HG03159 (cell line): ENCODE measurements around the gene MEGF11.
"Not testable (repeated sequence)": the region's sequence is repeated elsewhere in the genome, so short reads cannot be mapped to it uniquely, and the experiment has no call there.

ENCODE experiments used
- ATAC-seq: cut with Tn5 transposase; IDR thresholded peaks from one replicate; pipeline ENCODE4 v1.9.1; 2021; ENCODE audit warnings: mild to moderate bottlenecking, moderate library complexity; ENCODE audit not compliant: unreplicated experiment

MEGF11 gene

DNA sequence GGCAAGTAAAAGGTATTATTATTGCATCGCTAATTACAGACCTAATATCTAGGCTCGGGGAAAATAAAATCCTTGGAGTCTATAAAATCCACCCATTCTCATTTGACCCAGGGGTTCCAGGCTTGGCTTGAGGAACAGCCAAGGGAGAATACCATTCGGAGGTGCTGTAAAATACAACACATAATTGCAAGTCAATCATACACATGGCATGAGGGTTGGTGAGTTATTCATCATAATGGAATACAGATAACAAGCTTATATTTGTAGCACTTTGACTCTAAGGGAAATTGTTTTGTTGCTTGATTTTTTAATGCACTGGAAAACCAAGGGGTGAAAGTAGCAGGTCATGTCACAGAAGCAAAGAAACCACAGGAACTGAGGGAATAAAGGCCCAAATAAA, 23.0 kb upstream of the MEGF11 start:
- ATAC-seq, result no peak

DNA sequence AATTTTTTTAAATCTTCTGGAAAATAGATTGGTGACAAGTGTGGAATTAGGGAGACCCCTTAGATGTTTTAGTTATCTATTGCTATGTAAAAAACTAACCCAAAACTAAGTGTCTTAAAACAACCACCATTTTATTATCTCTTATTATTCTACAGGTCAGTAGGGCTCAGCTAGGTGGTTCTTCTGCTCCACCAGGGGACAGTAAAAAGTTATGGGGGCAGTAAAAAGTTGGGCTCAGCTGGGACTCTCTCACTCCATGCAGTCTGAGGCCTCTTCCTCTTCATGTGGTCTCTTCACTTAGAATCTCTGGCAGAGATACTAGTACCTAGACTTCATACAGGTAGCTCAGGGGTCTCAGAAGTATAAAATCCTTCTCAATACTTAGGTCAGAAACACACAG, 21.8 kb upstream of the MEGF11 start:
- no peak for ATAC-seq

DNA sequence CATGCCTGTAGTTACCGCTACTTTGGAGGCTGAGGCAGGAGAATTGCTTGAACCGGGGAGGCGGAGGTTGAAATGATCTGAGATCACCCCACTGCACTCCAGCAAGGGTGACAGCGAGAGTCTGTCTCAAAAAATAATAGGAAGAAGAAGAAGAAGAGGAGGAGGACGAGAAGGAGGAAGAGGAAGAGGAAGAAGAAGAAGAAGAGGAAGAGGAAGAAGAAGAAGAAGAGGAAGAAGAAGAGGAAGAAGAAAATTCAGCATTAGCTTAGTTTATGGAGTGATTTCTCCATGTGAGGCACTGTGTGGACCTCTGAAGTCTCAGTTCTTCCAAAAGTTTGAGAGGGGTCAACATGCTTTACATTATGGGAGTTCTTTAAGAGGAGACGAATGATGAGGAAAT, 17.4 kb upstream of the MEGF11 start:
- no peak for ATAC-seq

DNA sequence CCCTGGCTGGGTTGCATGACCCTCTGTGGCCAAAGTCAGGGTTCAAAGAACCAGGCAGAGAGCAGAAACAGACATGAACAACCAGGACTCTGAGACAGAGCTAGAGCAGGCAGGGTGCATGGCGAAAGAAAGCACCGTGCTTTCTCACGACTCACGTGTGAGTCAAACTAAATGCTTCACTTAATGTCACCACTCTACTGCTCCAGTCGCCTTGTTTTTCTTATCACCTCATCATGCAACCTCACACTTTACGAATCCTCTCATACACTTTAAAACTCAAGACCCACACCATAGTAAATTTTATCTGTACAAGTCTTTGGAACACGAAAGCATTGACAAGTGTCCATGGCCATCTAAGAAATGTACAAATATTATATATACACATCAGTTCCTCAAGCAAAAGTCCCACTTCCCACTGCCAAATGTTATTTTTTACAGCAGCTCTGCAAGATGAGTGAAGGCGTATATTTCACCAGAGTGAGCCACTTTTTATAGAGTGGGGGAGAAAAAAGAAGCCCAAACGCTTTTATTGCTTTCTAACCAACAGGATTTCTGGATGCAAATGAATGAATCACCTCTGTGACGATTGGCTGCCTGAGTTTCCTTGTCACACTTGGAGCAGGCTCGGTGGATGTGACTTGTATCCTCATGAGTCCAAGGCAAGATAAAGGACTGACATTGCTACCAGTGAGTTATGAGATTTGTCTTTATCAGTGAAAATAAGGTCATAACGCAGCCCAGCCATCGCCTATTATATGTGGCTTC, 16.0 kb upstream of the MEGF11 start:
- no peak for ATAC-seq

DNA sequence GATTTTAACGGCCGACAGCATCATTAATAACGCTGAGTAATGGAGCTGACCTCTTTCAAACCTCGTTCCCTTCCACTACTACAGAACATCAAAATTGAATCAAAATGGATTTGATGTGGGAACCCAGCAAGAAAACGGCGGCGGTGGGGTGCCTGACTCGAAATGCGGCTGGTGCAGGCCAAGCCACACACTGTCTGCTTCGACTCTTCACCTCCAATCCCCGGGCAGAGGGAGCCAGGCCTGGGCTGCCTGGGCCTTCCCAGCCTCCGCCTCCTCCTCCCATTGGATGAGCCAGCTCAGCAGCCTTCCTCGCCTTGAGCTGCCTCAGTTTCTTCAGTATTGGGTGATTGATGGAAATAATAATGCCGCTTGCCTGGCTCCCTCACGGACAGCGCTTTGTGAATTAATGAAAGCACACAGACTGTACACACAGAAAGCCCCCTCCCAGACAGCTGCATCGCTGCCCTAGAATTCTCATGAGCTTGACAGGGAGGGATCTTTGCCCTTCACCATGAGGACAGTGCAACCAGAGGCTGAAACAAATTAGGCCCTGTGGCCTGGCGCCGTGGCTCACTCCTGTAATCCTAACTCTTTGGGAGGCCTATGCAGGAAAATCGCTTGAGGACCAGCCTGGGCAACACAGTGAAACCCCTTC, 11.4 kb upstream of the MEGF11 start:
- no peak for ATAC-seq

DNA sequence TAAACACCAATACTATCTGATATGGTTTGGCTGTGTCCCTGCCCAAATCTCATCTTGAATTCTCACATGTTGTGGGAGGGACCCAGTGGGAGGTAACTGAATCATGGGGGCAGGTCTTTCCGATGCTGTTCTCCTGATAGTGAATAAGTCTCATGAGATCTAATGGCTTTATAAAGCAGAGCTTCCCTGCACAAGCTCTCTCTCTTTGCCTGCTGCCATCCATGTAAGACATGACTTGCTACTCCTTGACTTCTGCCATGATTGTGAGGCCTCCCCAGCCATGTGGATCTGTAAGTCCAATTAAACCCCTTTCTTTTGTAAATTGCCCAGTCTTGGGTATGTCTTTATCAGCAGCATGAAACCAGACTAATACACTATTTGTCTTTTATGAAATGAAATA, 9.3 kb upstream of the MEGF11 start:
- not testable (repeated sequence) for ATAC-seq

DNA sequence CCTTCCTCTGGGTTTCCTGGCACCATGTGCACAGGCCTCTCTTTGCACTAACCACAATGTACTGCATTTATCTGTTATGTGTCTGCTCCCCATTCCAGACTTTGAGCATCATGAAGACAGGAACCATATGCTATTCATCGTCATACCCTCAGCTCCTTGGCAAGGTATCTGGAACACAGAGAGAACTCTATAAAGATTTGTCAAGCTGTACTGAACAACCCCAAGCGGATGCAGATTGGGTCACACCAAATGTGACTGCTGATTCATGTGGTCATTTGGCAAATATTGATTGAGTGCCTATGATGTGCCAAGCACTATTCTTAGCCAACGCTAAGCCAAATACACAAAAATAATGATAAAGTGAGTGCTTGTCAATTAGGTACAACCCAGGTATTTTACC, 7.5 kb upstream of the MEGF11 start:
- no peak for ATAC-seq

DNA sequence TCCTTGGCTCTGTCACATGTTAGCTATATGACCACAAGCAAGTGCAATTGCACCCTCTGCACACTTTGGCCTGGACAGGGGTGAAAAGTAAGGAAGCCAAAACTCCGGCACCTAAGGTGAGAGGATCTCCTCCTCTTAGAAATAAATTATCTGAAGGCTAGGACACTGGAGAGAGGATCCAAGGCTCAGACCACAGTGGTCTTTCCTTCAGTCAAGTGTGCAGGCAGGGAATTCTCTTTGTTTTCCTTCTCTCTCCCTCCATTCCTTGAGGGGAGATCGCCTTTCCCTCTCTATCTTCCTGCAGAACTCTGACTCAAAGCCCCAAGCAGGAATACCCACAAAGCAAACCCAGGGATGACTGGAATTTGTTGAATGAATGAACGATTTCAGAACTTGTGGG, 3.1 kb upstream of the MEGF11 start:
- no peak for ATAC-seq

DNA sequence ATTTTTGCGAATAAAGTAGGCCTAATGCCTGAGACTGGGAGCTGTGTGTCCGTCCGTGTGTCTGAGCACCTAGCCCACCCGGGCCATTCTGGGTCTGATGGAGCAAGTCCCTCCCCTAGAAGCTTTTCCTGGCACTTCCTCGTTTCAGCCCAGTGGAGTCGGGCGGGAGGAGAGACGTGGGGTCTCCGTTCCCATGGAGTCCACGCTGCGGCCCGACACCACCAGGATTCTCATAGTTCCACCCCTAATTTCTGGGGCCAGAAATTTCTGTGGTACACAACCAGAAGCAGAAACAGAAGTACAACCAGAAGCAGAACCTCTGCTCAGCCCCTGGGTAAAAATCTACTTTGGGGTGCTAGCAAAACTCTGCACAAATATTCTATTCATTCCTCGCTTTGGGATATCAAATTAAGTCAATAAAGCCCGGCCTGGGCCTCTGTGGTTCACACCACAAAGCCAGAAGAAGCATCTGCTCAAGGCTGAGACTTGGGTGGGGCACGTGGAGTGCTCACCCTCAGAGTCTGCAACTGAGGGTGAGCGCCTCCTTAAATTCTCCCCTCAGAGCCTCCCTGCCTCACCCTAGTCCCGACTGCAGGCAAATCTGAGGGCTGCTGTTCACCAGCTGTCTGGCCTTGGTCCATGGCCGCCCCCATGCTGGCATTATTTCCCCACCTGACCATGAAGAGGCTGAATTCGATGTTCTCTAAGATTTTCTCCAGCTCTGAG, 1.6 kb upstream of the MEGF11 start:
- no peak for ATAC-seq

DNA sequence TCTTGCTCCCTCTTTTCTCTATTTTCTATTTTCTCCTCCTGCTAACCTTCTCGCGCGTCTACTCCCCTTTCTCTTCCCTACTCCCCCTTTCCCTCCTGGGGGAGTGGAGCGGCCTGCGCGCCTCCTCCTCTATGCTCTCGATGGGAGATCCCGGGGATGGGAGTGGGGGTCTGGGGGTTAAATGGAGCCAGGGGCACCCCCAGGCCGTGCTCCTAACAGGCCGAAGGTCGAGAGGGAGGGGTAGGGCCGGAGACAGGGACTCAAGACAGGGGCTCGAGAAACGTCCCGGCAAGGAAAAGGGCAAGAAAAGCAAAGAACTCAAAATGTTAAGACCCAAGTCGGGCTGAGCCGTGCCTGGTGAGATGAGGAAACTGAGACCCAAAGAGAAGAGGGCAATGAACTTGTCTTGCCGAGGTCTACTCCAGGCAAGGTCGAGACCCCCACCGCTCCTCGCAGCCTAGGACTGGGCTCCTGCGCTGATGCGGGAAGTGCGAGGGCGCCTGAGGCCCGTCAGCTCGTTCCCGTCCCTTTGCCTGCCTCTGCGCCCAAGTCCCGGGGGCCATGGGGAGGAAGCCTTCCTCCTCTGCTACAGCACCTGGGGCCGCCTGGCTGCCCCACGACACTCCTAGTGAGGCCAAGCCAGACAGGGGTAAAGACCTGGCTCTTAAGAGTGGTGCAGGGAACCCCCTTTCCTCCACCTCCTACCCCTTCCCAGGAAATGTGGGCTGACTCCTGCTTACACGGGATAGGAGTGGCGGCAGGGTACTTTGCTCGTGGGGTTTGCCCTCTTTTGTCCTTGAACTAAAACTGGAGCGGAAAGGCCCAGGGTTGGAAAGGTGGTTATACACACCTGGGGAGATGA, 770 bp upstream of the MEGF11 start:
- ATAC-seq, result no peak

DNA sequence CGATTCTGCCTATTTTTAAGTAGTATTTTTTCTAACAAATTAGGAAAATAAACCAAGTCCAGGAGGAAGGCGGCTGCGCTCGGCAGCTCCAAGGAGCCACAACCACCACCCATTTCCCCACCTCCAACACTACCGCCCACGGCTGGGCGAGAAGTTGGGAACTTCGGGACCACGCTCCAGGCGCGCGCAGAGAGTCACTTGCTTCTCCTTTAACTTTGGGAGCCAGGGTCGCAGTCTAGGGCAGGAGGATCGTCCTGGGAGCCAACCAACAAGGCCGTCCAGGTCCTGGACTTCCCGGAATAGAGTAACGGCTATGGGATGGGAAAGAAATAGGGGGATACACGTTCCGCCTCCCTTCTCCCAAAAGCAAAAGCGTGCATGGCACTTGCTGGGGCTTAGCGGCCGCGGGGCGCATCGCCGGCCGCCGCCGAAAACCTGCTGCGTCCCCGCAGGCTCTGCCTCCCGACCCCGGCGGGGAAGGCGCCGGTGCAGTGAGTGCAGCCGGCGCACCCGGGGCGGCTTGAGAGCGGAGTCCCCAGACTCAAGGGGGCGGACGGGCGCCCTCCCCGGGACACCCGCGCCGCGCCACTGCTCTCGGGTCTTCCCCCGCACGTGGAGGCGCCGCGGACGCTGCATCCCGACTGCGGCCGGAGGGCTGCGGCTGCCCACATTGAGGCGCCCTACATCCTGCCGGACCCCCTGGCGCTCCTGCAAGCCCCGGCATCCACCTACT, 699 bp downstream of the MEGF11 start:
- no peak for ATAC-seq

DNA sequence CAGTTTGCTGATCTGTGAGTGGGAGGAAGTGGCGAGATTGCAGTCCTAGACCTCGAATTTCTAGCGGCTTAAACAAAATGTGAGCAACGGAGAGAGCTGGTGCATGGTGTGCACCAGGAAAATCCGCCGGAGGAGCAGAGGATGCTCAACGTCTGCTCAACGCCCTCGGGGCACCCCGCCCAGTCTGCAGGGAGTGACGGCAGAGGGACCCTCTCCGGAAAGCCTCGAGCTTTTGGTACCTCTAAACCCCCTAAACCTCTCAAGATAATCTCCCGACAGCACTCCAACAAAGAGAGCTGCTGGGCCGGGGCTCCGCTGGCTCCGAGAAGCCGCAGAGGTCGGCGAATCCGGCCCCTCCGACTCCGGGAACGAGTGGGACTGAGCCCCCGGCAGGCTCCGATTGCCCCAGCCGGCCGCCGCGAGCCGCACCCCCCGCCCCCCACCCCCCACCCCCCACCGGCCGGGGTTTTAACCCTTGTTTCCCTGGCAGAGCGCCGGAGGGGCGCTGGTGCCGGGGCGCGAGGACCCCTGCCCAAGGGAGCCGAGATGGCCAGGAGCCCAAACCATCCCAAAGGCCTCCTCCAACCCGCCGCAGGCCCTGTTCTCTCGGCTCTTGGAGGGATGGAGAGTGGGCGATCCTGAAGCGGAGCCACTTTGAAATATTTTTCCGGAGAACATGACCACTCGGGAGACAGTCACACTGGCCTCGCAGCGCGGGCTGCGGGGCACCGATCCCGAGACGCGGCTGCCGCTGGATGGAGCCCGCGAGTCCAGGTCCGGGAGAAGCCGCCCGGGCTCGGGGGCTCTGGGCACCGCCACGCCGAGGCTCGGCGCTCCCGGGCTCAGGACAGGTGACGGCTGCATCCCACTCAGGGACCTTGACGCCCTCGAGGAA, 1.5 kb downstream of the MEGF11 start:
- ATAC-seq, result no peak

DNA sequence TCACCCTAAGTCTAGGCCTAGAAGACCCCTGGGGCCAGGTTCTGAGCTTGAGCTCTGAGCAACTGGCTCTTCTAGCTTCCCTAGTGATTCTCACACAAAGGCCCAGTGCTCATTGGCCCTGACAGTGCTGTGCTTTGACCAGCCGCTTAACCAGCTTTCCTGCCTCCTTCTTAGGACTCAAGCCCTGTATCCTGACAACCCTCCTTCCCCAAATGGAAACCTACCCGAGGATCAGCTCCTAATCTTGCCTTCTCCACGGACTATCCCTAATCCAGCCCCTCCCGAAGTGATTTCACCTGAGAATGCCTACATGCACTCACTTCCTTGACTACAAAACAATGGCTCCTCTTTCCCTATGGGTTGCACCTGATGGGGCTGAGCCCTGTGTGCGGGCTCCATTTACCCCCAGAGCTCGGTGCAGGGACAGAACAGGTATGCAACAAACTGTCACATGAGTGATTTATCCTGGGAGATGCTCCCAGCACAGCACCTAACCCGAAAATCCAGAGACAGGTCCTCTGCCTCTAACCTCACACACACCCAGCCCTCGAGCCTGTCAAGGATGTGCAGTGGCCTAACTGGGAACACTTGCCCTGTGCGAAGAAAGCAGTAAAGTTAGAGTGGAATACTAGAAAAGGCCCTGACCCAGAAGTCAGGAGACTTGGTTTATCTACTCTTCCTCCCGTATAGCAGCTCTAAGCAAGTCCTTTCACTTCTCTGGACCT, 2.3 kb downstream of the MEGF11 start:
- no peak for ATAC-seq

DNA sequence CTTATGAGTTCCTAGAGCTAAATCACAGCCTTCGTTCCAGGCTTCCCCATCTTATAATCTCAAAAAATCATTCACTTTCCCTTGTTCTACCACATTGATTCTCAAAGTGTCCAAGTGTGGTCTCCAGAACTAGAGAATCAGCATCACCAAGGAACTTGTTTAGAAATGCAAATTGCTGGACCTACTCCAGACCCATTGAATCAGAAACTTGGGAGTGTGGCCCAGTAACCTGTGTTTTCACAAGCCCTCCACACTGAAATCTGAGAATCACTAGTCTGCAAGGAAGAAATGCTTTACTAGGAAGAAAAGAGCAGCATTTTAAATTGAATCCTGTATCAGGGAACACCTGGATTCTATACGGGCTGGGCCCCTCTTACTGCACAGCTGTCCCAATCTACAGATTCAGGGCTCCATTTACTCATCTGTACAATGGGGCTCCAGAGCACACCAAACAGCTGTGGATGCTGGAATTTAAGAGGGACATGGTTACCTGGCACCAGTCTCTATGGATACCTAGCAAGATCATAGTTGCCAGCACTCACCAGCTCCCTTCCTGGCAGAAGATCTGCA, 3.9 kb downstream of the MEGF11 start:
- ATAC-seq, result no peak

DNA sequence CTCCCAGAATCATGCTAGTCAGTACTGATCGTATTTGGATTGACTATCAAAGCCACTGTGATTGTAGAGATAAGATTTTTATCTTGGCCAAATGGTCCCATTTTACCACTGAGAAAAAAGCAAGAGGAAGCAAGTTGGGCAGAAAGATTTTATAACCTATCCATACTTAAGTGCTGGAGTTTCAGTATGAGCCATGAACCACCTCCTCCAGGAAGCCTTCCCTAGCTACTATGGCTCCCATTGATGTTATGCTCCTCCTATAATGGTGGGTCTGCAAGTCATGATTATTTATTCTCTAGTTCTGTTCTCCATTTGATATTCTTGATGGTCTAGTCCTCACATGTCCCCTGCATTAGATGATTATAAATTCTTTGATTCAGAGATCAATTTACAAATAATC, 6.6 kb downstream of the MEGF11 start:
- no peak for ATAC-seq

DNA sequence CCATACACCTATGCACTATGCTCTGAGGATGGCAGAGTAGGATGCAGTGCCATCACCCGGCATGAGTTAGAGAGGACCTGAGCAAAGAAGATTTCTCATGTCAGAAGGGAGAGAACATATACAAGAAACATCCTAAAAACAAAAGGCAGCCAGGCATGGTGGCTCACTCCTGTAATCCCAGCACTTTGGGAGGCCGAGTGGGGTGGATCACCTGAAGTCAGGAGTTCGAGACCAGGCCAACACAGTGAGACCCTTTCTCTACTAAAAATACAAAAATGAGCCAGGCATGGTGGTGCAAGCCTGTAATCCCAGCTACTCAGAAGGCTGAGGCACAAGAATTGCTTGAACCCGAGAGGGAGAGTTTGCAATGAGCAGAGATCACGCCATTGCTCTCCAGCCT, 7.7 kb downstream of the MEGF11 start:
- ATAC-seq, result not testable (repeated sequence)

DNA sequence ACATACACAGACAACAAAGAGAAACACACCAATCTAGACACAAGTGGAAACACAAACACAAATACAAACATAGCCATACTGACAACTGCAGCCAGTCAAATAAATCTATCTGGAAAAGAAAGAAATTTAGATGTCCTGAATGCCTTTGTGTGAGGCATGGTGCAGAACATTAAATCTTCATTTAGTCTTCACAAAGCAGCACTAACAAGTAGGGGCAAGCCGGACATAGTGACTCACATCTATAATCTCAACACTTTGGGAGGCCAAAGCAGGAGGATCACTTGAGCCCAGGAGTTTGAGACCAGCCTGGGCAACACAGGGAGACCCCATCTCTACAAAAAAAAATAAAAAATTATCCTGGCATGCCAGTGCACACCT, 11.7 kb downstream of the MEGF11 start:
- ATAC-seq, result no peak

DNA sequence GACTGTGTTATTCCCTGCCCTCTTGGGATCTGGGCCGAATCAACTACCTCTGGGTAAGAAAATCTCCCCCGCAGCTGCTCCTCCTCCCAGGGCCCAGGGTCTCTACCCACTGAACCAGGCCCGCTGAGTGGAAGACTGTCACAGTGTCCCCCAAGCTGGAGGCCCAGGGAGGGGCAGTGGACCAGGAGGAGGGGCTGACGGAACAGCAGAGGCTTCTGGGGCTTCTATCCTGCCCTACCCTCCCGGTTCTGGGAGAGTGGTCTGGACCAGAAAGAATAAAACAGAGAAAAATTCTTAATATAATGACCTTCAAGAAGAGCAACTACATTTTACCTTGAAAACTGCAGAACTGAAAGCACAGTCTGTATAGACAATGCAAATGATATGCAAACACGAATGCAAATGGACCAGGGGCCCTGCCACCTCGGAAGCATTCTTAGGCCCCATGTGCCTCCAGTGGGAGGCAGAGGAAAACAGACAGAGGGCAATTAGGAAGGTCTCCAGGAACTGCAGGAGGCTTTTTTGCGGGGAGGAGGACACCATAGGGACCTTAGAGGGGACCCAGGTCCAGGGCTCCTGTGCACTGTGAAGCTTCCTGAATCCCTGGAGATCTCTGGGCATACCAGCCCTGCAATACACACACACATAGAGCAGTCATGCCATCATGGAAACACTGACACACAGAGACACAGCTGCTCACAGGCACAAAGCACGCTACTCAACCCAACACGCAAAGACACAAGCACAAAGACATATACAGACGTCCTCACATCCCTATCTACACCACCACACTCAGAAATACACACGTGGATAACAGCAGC, 12.3 kb downstream of the MEGF11 start:
- ATAC-seq, result no peak
